ENCODE results near the gene HTRA1. TPM values are rescaled to one million over a fixed set of nuclear protein-coding genes. Genes with fewer than 3 reads are reported as not detected.

HTRA1 gene
- total and polyA plus RNA-seq, 10 of the 15 experiments (the other 5 are each of a cell fraction or from before 2014, with no cell fraction given): 0.13 TPM; not detected in 9

GRCh38 chr10:122497241-122497640, 35.9 kb downstream of the HTRA1 start:
- H3K27ac ChIP-seq (ENCODE audit: control insufficient read depth, insufficient read depth): no peak overlapping the region
- H4K20me1 ChIP-seq (ENCODE audit: control insufficient read depth, insufficient read depth): no peaks in the 10 kb centered on the region
- ChIA-PET CTCF (interaction anchor here (1.8 kb wide), 1 partner anchor 62 kb away, joined by 5 read pairs; no protein-coding TSS in a partner anchor), SMC1A (ENCODE audit: uncharacterized antibody, unreplicated experiment) (no interaction called here), RAD21 (ENCODE audit: unreplicated experiment) (no interaction called here), POLR2A (no interaction called here)
- H3K27me3 ChIP-seq (replicated peaks in 1 of 2; ENCODE audit: control insufficient read depth in 2 of 2, insufficient read depth in 2 of 2, low read length in 1 of 2): peaks cover 0 to 5% of the 10 kb centered on the region in 2 experiments
- H2AFZ ChIP-seq (ENCODE audit: control insufficient read depth, low read depth, low read length): no peak overlapping the region
- H3K4me2 ChIP-seq (ENCODE audit: control insufficient read depth, insufficient read depth): no peak overlapping the region
- H3K9me3 ChIP-seq (replicated peaks; ENCODE audit: control insufficient read depth, insufficient read depth, low read length): no peaks in the 10 kb centered on the region
- H3K4me1 ChIP-seq (ENCODE audit: control insufficient read depth, insufficient read depth, low read length): no peaks in the 10 kb centered on the region
- no peak for TF ChIP-seq BHLHE40 (IDR thresholded peaks at IDR 0.05; ENCODE audit: borderline replicate concordance in 1 of 2, low read depth in 2 of 2, low read length in 1 of 2)
- no peak for TF ChIP-seq USF2 (IDR thresholded peaks at IDR 0.05; ENCODE audit: borderline replicate concordance, low read depth, low read length)
- TF ChIP-seq NFYA (IDR thresholded peaks at IDR 0.05; ENCODE audit: borderline replicate concordance, low read depth, low read length): no peak
- no peak for TF ChIP-seq ASH2L (IDR thresholded peaks at IDR 0.05; ENCODE audit: borderline replicate concordance, low read depth)
- no peak for TF ChIP-seq FOS (IDR thresholded peaks at IDR 0.05; ENCODE audit: borderline replicate concordance, extremely low read depth, insufficient read length)
- TF ChIP-seq HDGF (IDR thresholded peaks at IDR 0.05): no peak
- TF ChIP-seq KAT2A (conservative IDR thresholded peaks at IDR 0.05; ENCODE audit: control insufficient read depth, low read depth, low read length): no peak
- TF ChIP-seq ZBTB4 (CRISPR knock-in tag; IDR thresholded peaks at IDR 0.05): no peak
- TF ChIP-seq NR2C2 (IDR thresholded peaks at IDR 0.05; ENCODE audit: borderline replicate concordance, control insufficient read depth, insufficient read length, low read depth): no peak
- TF ChIP-seq STAT3 (IDR thresholded peaks at IDR 0.05; ENCODE audit: low read depth, low read length): no peak
- TF ChIP-seq ZNF24 (IDR thresholded peaks at IDR 0.05): no peak
- BruUV-seq (replicated peaks): no TSS peak
- intact Hi-C loops (cut with micrococcal nuclease; ENCODE audit: unreplicated experiment): no loop called here
- 9% methylated on average over 2 of the region's 2 CpGs for WGBS (ENCODE audit: insufficient coverage, insufficient replicate concordance, low lambda C conversion rate, missing lambda C conversion rate)
- ATAC-seq (no peak), DNase-seq (ENCODE audit: low read depth, low spot score) (no peak), FAIRE-seq (no peak)
- H3K4me3 ChIP-seq: no peak overlapping the region
- H3K9ac ChIP-seq (ENCODE audit: control insufficient read depth, insufficient read depth, low read length): no peak overlapping the region
- H3K36me3 ChIP-seq (ENCODE audit: control insufficient read depth in 2 of 2, insufficient read depth in 2 of 2, low read length in 1 of 2): no peaks in the 10 kb centered on the region
- no peaks in the 10 kb centered on the region for H3K79me2 ChIP-seq (ENCODE audit: control insufficient read depth, insufficient read depth, low read length)
- in situ Hi-C loops (cut with MboI): no loop called here

Measured in GM12878 (cell line).